ENCODE data around the gene CDH4. TPM values are rescaled to one million over a fixed set of nuclear protein-coding genes. Genes with fewer than 3 reads are reported as not detected.

CDH4 gene
- total RNA-seq, 2 experiments from 2014 or later: 0.11 to 0.18 TPM

DNA sequence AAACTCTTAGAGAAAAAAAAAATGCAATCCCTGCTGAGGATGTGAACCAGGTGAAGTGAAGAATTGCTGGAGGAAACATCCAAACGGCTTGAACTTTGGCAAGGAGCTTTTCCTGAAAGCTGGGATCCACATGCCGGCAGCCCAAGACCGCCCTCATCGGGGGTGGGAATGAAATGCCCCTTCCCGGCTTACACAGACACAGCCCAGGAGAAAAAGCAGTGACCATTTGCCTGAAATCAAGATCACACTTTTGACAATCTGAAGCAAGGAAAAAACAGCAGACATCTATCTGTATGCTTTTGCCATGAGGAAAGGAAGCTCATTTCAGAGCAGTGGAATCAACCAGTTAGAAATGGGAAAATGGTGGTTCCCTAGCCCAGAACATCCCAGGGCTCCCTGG lies 559.1 kb downstream of the CDH4 start:
- Mint-ChIP-seq H3K27ac (no peak overlapping the region), H3K9me3 (no peaks in the 10 kb centered on the region), H3K4me1 (ENCODE audit: low read depth) (no peaks in the 10 kb centered on the region), H3K27me3 (no peaks in the 10 kb centered on the region), H3K36me3 (ENCODE audit: low read depth) (no peaks in the 10 kb centered on the region), H3K4me3 (no peak overlapping the region)
- intact Hi-C loops (cut with micrococcal nuclease): no loop called here
- POLR2A ChIA-PET: interaction anchor here (0.9 kb wide), 1 partner anchor 60 kb away, joined by 3 read pairs; no protein-coding TSS in a partner anchor
- no peak for DNase-seq
- no peak for ATAC-seq
- TF ChIP-seq, protein P1, sequence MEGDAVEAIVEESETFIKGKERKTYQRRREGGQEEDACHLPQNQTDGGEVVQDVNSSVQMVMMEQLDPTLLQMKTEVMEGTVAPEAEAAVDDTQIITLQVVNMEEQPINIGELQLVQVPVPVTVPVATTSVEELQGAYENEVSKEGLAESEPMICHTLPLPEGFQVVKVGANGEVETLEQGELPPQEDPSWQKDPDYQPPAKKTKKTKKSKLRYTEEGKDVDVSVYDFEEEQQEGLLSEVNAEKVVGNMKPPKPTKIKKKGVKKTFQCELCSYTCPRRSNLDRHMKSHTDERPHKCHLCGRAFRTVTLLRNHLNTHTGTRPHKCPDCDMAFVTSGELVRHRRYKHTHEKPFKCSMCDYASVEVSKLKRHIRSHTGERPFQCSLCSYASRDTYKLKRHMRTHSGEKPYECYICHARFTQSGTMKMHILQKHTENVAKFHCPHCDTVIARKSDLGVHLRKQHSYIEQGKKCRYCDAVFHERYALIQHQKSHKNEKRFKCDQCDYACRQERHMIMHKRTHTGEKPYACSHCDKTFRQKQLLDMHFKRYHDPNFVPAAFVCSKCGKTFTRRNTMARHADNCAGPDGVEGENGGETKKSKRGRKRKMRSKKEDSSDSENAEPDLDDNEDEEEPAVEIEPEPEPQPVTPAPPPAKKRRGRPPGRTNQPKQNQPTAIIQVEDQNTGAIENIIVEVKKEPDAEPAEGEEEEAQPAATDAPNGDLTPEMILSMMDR (IDR thresholded peaks at IDR 0.05): no peak
- CTCF ChIA-PET: no interaction called here

GRCh38 chr20:61812121-61812844 lies 560.2 kb downstream of the CDH4 start:
- Mint-ChIP-seq H3K9me3 (no peaks in the 10 kb centered on the region), H3K4me3 (no peak overlapping the region), H3K27ac (no peak overlapping the region), H3K4me1 (ENCODE audit: low read depth) (no peaks in the 10 kb centered on the region), H3K27me3 (no peaks in the 10 kb centered on the region), H3K36me3 (ENCODE audit: low read depth) (no peaks in the 10 kb centered on the region)
- intact Hi-C loops (cut with micrococcal nuclease): no loop called here
- ChIA-PET POLR2A (no interaction called here), CTCF (no interaction called here)
- ATAC-seq (no peak), DNase-seq (no peak)
- TF ChIP-seq, protein P1 (IDR thresholded peaks at IDR 0.05): no peak

GRCh38 chr20:61812845-61813485 lies 560.9 kb downstream of the CDH4 start:
- no peaks in the 10 kb centered on the region for H3K27me3 Mint-ChIP-seq
- H3K27ac Mint-ChIP-seq: no peak overlapping the region
- TF ChIP-seq, protein P1 (IDR thresholded peaks at IDR 0.05): no peak
- H3K36me3 Mint-ChIP-seq (ENCODE audit: low read depth): no peaks in the 10 kb centered on the region
- H3K4me1 Mint-ChIP-seq (ENCODE audit: low read depth): no peaks in the 10 kb centered on the region
- no peak for DNase-seq
- intact Hi-C loops (cut with micrococcal nuclease): no loop called here
- H3K9me3 Mint-ChIP-seq: no peaks in the 10 kb centered on the region
- ChIA-PET POLR2A (no interaction called here), CTCF (no interaction called here)
- H3K4me3 Mint-ChIP-seq: no peak overlapping the region
- ATAC-seq: no peak

- Mint-ChIP-seq H3K4me3 (no peak overlapping the region), H3K4me1 (ENCODE audit: low read depth) (no peaks in the 10 kb centered on the region), H3K27me3 (no peaks in the 10 kb centered on the region), H3K9me3 (no peaks in the 10 kb centered on the region), H3K36me3 (ENCODE audit: low read depth) (no peaks in the 10 kb centered on the region), H3K27ac (no peak overlapping the region)
- TF ChIP-seq, protein P1 (IDR thresholded peaks at IDR 0.05): no peak
- CTCF ChIA-PET: no interaction called here
- DNase-seq: no peak
- ATAC-seq: no peak
- intact Hi-C loops (cut with micrococcal nuclease): no loop called here
- POLR2A ChIA-PET: no interaction called here
These were observed 561.7 kb downstream of the CDH4 start for GRCh38 chr20:61813791-61814190.

GRCh38 chr20:61814244-61814643 lies 562.2 kb downstream of the CDH4 start:
- no peaks in the 10 kb centered on the region for H3K27me3 Mint-ChIP-seq
- H3K9me3 Mint-ChIP-seq: no peaks in the 10 kb centered on the region
- POLR2A ChIA-PET: no interaction called here
- no peak overlapping the region for H3K4me3 Mint-ChIP-seq
- TF ChIP-seq, protein P1 (IDR thresholded peaks at IDR 0.05): no peak
- no peaks in the 10 kb centered on the region for H3K4me1 Mint-ChIP-seq (ENCODE audit: low read depth)
- no peaks in the 10 kb centered on the region for H3K36me3 Mint-ChIP-seq (ENCODE audit: low read depth)
- CTCF ChIA-PET: no interaction called here
- H3K27ac Mint-ChIP-seq: no peak overlapping the region
- intact Hi-C loops (cut with micrococcal nuclease): no loop called here
- DNase-seq (no peak), ATAC-seq (no peak)
